ENCODE data around the gene ADCY4.

DNA sequence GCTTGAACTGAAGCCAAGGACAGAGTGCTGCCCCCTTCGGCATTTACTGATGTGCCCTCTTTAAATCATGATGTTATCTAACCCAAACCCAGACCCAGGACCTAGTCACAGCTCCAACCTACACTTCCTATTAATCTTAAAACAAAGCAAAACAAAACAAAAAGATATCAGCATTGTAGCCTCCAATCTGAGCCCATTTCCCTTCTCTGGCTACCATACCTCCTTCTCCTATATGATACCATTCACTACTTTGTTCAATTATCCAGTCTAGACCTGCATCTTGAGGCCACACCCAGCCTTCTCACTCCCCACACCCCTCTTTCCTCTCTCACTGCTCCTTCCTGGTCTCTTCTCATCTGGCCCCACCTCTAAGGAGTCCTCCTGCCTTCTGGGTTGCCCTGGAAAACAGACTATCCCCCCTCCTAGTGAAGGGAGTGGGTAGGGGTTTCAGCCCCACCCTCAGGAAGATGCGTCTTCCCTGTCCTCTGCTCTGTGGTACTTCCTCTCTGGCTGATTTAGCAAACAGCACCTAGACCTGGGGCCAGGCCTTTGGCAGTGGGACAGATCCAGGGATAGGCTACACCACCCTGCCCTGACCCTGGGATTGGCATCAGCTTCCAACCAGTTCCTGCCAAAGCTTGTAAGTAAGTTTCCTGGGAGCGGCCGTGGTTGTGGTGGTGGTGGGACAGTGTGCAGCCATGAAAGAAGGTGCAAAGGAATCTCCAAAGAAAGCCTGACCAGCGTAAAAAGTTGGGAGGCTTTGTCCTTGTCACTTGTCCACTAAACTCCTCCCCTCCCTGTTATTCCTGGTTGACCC is 20.3 kb downstream of the ADCY4 start:
- TF ChIP-seq POLR2AphosphoS2 (IDR thresholded peaks at IDR 0.05; ENCODE audit: low read depth, low read length) (no peak), PML (IDR thresholded peaks at IDR 0.05; ENCODE audit: low read length) (no peak), ZNF274 (IDR thresholded peaks at IDR 0.05; ENCODE audit: insufficient read depth, insufficient read length) (no peak)
